ENCODE measurements around the gene LSM5.

- TF ChIP-seq, protein P1, sequence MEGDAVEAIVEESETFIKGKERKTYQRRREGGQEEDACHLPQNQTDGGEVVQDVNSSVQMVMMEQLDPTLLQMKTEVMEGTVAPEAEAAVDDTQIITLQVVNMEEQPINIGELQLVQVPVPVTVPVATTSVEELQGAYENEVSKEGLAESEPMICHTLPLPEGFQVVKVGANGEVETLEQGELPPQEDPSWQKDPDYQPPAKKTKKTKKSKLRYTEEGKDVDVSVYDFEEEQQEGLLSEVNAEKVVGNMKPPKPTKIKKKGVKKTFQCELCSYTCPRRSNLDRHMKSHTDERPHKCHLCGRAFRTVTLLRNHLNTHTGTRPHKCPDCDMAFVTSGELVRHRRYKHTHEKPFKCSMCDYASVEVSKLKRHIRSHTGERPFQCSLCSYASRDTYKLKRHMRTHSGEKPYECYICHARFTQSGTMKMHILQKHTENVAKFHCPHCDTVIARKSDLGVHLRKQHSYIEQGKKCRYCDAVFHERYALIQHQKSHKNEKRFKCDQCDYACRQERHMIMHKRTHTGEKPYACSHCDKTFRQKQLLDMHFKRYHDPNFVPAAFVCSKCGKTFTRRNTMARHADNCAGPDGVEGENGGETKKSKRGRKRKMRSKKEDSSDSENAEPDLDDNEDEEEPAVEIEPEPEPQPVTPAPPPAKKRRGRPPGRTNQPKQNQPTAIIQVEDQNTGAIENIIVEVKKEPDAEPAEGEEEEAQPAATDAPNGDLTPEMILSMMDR (IDR thresholded peaks at IDR 0.05) = no peak
- TF ChIP-seq POLR2A (IDR thresholded peaks at IDR 0.05) = no peak
Measured at GRCh38 chr7:32506266-32507054, 16.3 kb upstream of the LSM5 start.
